ENCODE data around the gene DAP. TPM values are rescaled to one million over a fixed set of nuclear protein-coding genes. Genes with fewer than 3 reads are reported as not detected.

Gene DAP
- total RNA-seq, 1 donor from 2014 or later = 235 TPM

GRCh38 chr5:10715605-10716290 lies 45.3 kb downstream of the DAP start:
- no peaks in the 10 kb centered on the region for H3K27me3 Mint-ChIP-seq (ENCODE audit: low read depth)
- H3K36me3 Mint-ChIP-seq (ENCODE audit: low read depth) = peaks cover 10% of the 10 kb centered on the region
- H3K27ac Mint-ChIP-seq (ENCODE audit: unreplicated experiment) = no peak overlapping the region
- no peak for DNase-seq (ENCODE audit: low spot score)
- peaks cover 3% of the 10 kb centered on the region for H3K4me1 Mint-ChIP-seq (ENCODE audit: low read depth)
- no peaks in the 10 kb centered on the region for H3K9me3 Mint-ChIP-seq (ENCODE audit: low read depth)
- no peak overlapping the region for H3K4me3 Mint-ChIP-seq (ENCODE audit: unreplicated experiment)
- no peak for TF ChIP-seq CTCF (IDR thresholded peaks at IDR 0.05)

- no peak overlapping the region for H3K4me3 Mint-ChIP-seq (ENCODE audit: unreplicated experiment)
Observed at GRCh38 chr5:10712574-10713366, 48.3 kb downstream of the DAP start.

GRCh38 chr5:10711562-10711961 lies 49.5 kb downstream of the DAP start:
- H3K27me3 Mint-ChIP-seq (ENCODE audit: low read depth) = no peaks in the 10 kb centered on the region
- no peak for DNase-seq (ENCODE audit: low spot score)

More at GRCh38 chr5:10712574-10713366, 48.3 kb downstream of the DAP start:
- H3K9me3 Mint-ChIP-seq (ENCODE audit: low read depth) = no peaks in the 10 kb centered on the region
- no peak overlapping the region for H3K27ac Mint-ChIP-seq (ENCODE audit: unreplicated experiment)
- H3K27me3 Mint-ChIP-seq (ENCODE audit: low read depth) = no peaks in the 10 kb centered on the region
- H3K4me1 Mint-ChIP-seq (ENCODE audit: low read depth) = peaks cover 6% of the 10 kb centered on the region
- no peak for DNase-seq (ENCODE audit: low spot score)
- TF ChIP-seq CTCF (IDR thresholded peaks at IDR 0.05) = no peak
- H3K36me3 Mint-ChIP-seq (ENCODE audit: low read depth) = peaks cover 10% of the 10 kb centered on the region

GRCh38 chr5:10710513-10711128 lies 50.4 kb downstream of the DAP start:
- peaks cover 18% of the 10 kb centered on the region for H3K4me1 Mint-ChIP-seq (ENCODE audit: low read depth)
- H3K4me3 Mint-ChIP-seq (ENCODE audit: unreplicated experiment) = no peak overlapping the region
- H3K36me3 Mint-ChIP-seq (ENCODE audit: low read depth) = peaks cover 14% of the 10 kb centered on the region
- H3K27ac Mint-ChIP-seq (ENCODE audit: unreplicated experiment) = no peak overlapping the region
- no peaks in the 10 kb centered on the region for H3K9me3 Mint-ChIP-seq (ENCODE audit: low read depth)
- TF ChIP-seq CTCF (IDR thresholded peaks at IDR 0.05) = no peak
- DNase-seq (ENCODE audit: low spot score) = no peak
- H3K27me3 Mint-ChIP-seq (ENCODE audit: low read depth) = no peaks in the 10 kb centered on the region

More at GRCh38 chr5:10711562-10711961, 49.5 kb downstream of the DAP start:
- Mint-ChIP-seq H3K9me3 (ENCODE audit: low read depth) (no peaks in the 10 kb centered on the region), H3K36me3 (ENCODE audit: low read depth) (peaks cover 14% of the 10 kb centered on the region), H3K4me1 (ENCODE audit: low read depth) (peaks cover 13% of the 10 kb centered on the region), H3K27ac (ENCODE audit: unreplicated experiment) (no peak overlapping the region), H3K4me3 (ENCODE audit: unreplicated experiment) (no peak overlapping the region)
- TF ChIP-seq CTCF (IDR thresholded peaks at IDR 0.05) = no peak

- peaks cover 13% of the 10 kb centered on the region for H3K36me3 Mint-ChIP-seq (ENCODE audit: low read depth)
- H3K4me1 Mint-ChIP-seq (ENCODE audit: low read depth) = peaks cover 25% of the 10 kb centered on the region
- no peak for DNase-seq (ENCODE audit: low spot score)
- no peak for TF ChIP-seq CTCF (IDR thresholded peaks at IDR 0.05)
- no peaks in the 10 kb centered on the region for H3K9me3 Mint-ChIP-seq (ENCODE audit: low read depth)
- H3K27me3 Mint-ChIP-seq (ENCODE audit: low read depth) = no peaks in the 10 kb centered on the region
- H3K27ac Mint-ChIP-seq (ENCODE audit: unreplicated experiment) = no peak overlapping the region
- no peak overlapping the region for H3K4me3 Mint-ChIP-seq (ENCODE audit: unreplicated experiment)
Observed at GRCh38 chr5:10709933-10710332, 51.1 kb downstream of the DAP start.
